ENCODE results near the gene IGLL5. TPM values are rescaled to one million over a fixed set of nuclear protein-coding genes. Genes with fewer than 3 reads are reported as not detected.
"Not testable (repeated sequence)": the region's sequence is repeated elsewhere in the genome, so short reads cannot be mapped to it uniquely, and the experiment has no call there.

The IGLL5 gene
- polyA plus RNA-seq, 1 donor (not counting 4 experiments of a cell fraction or from before 2014, with no cell fraction given), result not detected

DNA sequence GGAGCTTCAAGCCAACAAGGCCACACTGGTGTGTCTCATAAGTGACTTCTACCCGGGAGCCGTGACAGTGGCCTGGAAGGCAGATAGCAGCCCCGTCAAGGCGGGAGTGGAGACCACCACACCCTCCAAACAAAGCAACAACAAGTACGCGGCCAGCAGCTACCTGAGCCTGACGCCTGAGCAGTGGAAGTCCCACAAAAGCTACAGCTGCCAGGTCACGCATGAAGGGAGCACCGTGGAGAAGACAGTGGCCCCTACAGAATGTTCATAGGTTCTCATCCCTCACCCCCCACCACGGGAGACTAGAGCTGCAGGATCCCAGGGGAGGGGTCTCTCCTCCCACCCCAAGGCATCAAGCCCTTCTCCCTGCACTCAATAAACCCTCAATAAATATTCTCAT lies 18.8 kb downstream of the IGLL5 start:
- dilution Hi-C loops (cut with MboI; ENCODE audit: extremely low pct_ligation_motif_present, low sequenced_read_pairs); H3K79me2 ChIP-seq (ENCODE audit: control insufficient read depth, insufficient read depth, low read length); FAIRE-seq; H3K4me1 ChIP-seq (ENCODE audit: control insufficient read depth, extremely low read depth, insufficient read depth, low read length); H3K9ac ChIP-seq (ENCODE audit: control insufficient read depth, extremely low read depth, insufficient read depth, low read length); H4K20me1 ChIP-seq (ENCODE audit: control insufficient read depth, extremely low read depth, insufficient read depth, low read length); H3K4me2 ChIP-seq (ENCODE audit: control insufficient read depth, extremely low read depth, insufficient read depth, low read depth, low read length); H3K27ac ChIP-seq (ENCODE audit: control insufficient read depth, insufficient read depth, low read length); H3K4me3 ChIP-seq (ENCODE audit: control insufficient read depth in 2 of 3, extremely low read depth in 1 of 3, insufficient read depth in 2 of 3, low read depth in 1 of 3, low read length in 3 of 3); DNase-seq (ENCODE audit: low read depth, low spot score); H3K27me3 ChIP-seq (ENCODE audit: control insufficient read depth, extremely low read depth, insufficient read depth, low read length); H3K9me3 ChIP-seq (ENCODE audit: control insufficient read depth, low read depth, low read length); H3K9me1 ChIP-seq (ENCODE audit: control insufficient read depth, extremely low read depth, insufficient read depth, low read length); H3K36me3 ChIP-seq (ENCODE audit: control insufficient read depth in 2 of 2, extremely low read depth in 1 of 2, insufficient read depth in 2 of 2, low read length in 2 of 2); H2AFZ ChIP-seq (ENCODE audit: control insufficient read depth, low read length): not testable (repeated sequence)

DNA sequence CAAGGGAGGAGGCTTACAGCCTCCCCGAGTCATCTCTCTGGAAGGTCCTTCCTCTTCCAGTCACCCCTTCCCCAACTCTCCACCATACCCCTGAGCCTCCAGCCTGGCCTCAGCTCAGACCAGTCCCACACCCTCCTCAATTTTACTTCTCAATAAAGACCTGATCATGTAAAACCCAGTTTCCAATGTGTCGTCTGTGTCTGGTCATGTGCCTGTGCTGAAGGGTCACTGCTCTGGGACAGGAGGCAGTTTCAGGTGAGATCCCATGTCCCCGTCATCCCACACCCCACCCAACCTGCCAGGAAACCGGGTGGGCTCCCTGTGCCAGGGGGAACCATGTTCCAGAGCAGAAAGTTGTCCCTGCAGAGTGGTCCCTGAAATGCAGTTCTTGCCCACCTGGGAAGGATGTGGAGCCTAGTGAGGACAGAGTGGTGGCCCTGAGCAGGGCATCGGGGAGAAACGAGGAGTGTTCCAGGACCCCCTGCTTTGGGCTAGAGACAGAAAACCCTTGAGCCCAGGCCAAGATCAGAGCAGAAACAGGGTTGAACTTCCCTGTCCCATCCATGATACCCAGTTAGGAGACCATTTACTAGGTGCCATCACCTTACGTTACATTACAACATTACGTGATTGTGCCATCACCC lies 19.4 kb downstream of the IGLL5 start:
- no peak for FAIRE-seq
- dilution Hi-C loops (cut with MboI; ENCODE audit: extremely low pct_ligation_motif_present, low sequenced_read_pairs), result no loop called here
- H3K79me2 ChIP-seq (ENCODE audit: control insufficient read depth, insufficient read depth, low read length), result no peaks in the 10 kb centered on the region
- H3K36me3 ChIP-seq (ENCODE audit: control insufficient read depth in 2 of 2, extremely low read depth in 1 of 2, insufficient read depth in 2 of 2, low read length in 2 of 2), result no peaks in the 10 kb centered on the region
- no peak for TF ChIP-seq EZH2 (IDR thresholded peaks at IDR 0.05; ENCODE audit: low read length)
- TF ChIP-seq, protein P1, sequence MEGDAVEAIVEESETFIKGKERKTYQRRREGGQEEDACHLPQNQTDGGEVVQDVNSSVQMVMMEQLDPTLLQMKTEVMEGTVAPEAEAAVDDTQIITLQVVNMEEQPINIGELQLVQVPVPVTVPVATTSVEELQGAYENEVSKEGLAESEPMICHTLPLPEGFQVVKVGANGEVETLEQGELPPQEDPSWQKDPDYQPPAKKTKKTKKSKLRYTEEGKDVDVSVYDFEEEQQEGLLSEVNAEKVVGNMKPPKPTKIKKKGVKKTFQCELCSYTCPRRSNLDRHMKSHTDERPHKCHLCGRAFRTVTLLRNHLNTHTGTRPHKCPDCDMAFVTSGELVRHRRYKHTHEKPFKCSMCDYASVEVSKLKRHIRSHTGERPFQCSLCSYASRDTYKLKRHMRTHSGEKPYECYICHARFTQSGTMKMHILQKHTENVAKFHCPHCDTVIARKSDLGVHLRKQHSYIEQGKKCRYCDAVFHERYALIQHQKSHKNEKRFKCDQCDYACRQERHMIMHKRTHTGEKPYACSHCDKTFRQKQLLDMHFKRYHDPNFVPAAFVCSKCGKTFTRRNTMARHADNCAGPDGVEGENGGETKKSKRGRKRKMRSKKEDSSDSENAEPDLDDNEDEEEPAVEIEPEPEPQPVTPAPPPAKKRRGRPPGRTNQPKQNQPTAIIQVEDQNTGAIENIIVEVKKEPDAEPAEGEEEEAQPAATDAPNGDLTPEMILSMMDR (optimal IDR thresholded peaks at IDR 0.05 in 1 of 3, IDR thresholded peaks at IDR 0.05 in 1 of 3, conservative IDR thresholded peaks at IDR 0.05 in 1 of 3; ENCODE audit: extremely low read depth in 1 of 3, insufficient read depth in 2 of 3, low read length in 3 of 3), result no peak
- no peaks in the 10 kb centered on the region for H4K20me1 ChIP-seq (ENCODE audit: control insufficient read depth, extremely low read depth, insufficient read depth, low read length)
- H3K9ac ChIP-seq (ENCODE audit: control insufficient read depth, extremely low read depth, insufficient read depth, low read length), result no peak overlapping the region
- no peaks in the 10 kb centered on the region for H3K9me1 ChIP-seq (ENCODE audit: control insufficient read depth, extremely low read depth, insufficient read depth, low read length)
- no peaks in the 10 kb centered on the region for H3K27me3 ChIP-seq (ENCODE audit: control insufficient read depth, extremely low read depth, insufficient read depth, low read length)
- H3K27ac ChIP-seq (ENCODE audit: control insufficient read depth, insufficient read depth, low read length), result no peak overlapping the region
- no peak for DNase-seq (ENCODE audit: low read depth, low spot score)
- H3K4me1 ChIP-seq (ENCODE audit: control insufficient read depth, extremely low read depth, insufficient read depth, low read length), result no peaks in the 10 kb centered on the region
- no peak overlapping the region for H2AFZ ChIP-seq (ENCODE audit: control insufficient read depth, low read length)
- no peak overlapping the region for H3K4me2 ChIP-seq (ENCODE audit: control insufficient read depth, extremely low read depth, insufficient read depth, low read depth, low read length)
- H3K4me3 ChIP-seq (ENCODE audit: control insufficient read depth in 2 of 3, extremely low read depth in 1 of 3, insufficient read depth in 2 of 3, low read depth in 1 of 3, low read length in 3 of 3), result no peak overlapping the region
- no peaks in the 10 kb centered on the region for H3K9me3 ChIP-seq (ENCODE audit: control insufficient read depth, low read depth, low read length)
